Fibroblast of villous mesenchyme (primary cell): ENCODE measurements around the gene KRTAP2-2. TPM values are rescaled to one million over a fixed set of nuclear protein-coding genes. Genes with fewer than 3 reads are reported as not detected.
"Not testable (repeated sequence)": the region's sequence is repeated elsewhere in the genome, so short reads cannot be mapped to it uniquely, and the experiment has no call there.

Experiments used
- DNase-seq: peaks from one replicate; pipeline ENCODE4 v3.0.0-alpha.2; 2010; ENCODE audit warnings: low read depth
- H3K4me3 ChIP-seq: 2 replicates; pipeline ENCODE4 v1.5.1; 2011; ENCODE audit warnings: low read depth, mild to moderate bottlenecking, low read length
- total RNA-seq: library from RNA; depleted of rRNA; stranded (reverse); fragments of >200 nt; gene quantifications from 2 replicates; pipeline ENCODE4 v1.2.3, GENCODE V29; 2012
- TF ChIP-seq, protein P1 (sequence below): IDR thresholded peaks from 2 replicates; pipeline ENCODE4 v1.5.1; 2012; ENCODE audit warnings: low read depth, mild to moderate bottlenecking, low read length; ENCODE audit not compliant: insufficient read depth

Gene KRTAP2-2
- total RNA-seq, 1 donor = not detected

GRCh38 chr17:41058741-41059140, 3.7 kb upstream of the KRTAP2-2 start:
- no peak overlapping the region for H3K4me3 ChIP-seq
- peak; percentile 19 for DNase-seq
- TF ChIP-seq, protein P1, sequence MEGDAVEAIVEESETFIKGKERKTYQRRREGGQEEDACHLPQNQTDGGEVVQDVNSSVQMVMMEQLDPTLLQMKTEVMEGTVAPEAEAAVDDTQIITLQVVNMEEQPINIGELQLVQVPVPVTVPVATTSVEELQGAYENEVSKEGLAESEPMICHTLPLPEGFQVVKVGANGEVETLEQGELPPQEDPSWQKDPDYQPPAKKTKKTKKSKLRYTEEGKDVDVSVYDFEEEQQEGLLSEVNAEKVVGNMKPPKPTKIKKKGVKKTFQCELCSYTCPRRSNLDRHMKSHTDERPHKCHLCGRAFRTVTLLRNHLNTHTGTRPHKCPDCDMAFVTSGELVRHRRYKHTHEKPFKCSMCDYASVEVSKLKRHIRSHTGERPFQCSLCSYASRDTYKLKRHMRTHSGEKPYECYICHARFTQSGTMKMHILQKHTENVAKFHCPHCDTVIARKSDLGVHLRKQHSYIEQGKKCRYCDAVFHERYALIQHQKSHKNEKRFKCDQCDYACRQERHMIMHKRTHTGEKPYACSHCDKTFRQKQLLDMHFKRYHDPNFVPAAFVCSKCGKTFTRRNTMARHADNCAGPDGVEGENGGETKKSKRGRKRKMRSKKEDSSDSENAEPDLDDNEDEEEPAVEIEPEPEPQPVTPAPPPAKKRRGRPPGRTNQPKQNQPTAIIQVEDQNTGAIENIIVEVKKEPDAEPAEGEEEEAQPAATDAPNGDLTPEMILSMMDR = no peak

DNA sequence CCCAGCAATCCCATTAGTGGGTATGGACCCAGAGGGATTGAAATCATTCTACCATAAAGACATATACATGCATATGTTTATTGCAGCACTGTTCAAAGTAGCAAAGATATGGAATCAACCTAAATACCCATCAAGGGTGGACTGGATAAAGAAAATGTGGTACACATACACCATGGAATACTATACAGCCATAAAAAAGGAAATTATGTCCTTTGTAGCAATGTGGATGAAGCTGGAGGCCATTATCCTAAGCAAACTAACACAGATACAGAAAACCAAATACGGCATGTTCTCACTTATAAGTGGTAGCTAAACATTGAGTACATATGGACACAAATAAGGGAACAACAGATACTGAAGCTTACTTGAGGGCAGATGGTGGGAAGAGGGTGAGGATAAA, 2.5 kb upstream of the KRTAP2-2 start:
- no peak overlapping the region for H3K4me3 ChIP-seq
- TF ChIP-seq, protein P1 = no peak
- no peak for DNase-seq

- not testable (repeated sequence) for DNase-seq
Observed at GRCh38 chr17:41054556-41054955, 474 bp downstream of the KRTAP2-2 start.

GRCh38 chr17:41054025-41054424, 1.0 kb downstream of the KRTAP2-2 start:
- TF ChIP-seq, protein P1 = no peak
- DNase-seq = no peak
- no peak overlapping the region for H3K4me3 ChIP-seq

More at GRCh38 chr17:41054556-41054955, 474 bp downstream of the KRTAP2-2 start:
- not testable (repeated sequence) for H3K4me3 ChIP-seq

GRCh38 chr17:41052566-41052965, 2.5 kb downstream of the KRTAP2-2 start:
- TF ChIP-seq, protein P1 = no peak
- no peak overlapping the region for H3K4me3 ChIP-seq
- peak; percentile 60 for DNase-seq

DNA sequence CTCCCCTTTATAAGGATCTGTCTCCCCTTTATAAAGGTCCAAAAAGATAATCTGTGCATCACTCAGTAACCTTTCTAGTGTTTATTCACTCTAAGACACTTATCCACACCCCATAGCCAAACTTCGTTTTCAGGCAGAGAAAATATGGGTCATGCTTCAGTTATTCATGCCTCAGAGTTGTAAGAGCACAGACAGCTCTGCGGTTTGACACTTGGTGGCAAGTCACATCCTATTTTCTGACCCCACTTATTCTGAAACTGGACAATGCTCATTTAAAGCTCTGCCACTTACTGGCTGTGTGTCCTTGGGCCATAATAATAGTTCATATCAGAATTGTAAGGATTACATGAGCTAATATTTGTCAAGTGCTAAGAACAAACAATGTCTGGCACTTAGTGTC, 5.9 kb downstream of the KRTAP2-2 start:
- DNase-seq = peak; percentile 51
- H3K4me3 ChIP-seq = no peak overlapping the region
- TF ChIP-seq, protein P1 = no peak

GRCh38 chr17:41048441-41048840, 6.6 kb downstream of the KRTAP2-2 start:
- TF ChIP-seq, protein P1 = no peak
- peak; percentile 61 for DNase-seq
- no peak overlapping the region for H3K4me3 ChIP-seq

GRCh38 chr17:41046735-41047465, 8.1 kb downstream of the KRTAP2-2 start, which contains the start of gene KRTAP2-1:
Gene KRTAP2-1, minus strand, starts transcription at chr17:41047316. Its CDS starts 49 bp downstream, at chr17:41047267.
- not testable (repeated sequence) for H3K4me3 ChIP-seq, DNase-seq
